Measurements from ENCODE around the gene TSKU.
"Not testable (repeated sequence)": the region's sequence is repeated elsewhere in the genome, so short reads cannot be mapped to it uniquely, and the experiment has no call there.

TSKU gene

GRCh38 chr11:76824980-76825725 lies 42.0 kb downstream of the TSKU start:
- no peak for DNase-seq (ENCODE audit: low spot score)

DNA sequence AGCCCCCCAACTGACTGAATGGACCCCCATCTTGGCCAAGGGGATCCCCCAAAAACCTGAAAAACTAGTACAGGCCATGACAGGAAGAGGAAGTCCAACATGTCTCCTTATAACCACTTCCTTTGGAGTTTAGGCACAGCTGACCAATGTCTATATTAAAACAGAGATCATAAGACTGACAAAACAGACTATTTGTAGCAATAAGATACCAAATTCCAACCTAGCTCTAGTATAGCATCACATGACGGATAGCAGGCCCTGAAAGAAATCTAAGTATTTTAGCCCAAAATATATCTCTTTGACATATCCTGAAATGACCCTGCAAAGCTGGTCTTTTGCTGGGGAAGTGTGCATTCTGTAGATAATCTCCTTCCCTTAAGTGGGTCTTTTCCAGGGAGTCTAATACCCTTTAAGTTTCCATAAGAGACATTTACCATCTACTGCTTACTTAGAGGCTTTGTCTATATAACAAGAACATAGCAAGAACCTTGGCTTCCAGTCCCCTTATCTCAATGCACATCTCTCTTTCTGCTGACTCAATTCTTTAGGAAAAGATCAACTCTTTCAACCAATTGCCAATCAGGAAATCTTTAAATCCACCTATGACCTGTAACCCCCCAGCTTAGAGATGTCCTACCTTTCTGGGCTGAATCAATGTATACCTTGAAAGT lies 42.7 kb downstream of the TSKU start:
- no peak for DNase-seq (ENCODE audit: low spot score)

DNA sequence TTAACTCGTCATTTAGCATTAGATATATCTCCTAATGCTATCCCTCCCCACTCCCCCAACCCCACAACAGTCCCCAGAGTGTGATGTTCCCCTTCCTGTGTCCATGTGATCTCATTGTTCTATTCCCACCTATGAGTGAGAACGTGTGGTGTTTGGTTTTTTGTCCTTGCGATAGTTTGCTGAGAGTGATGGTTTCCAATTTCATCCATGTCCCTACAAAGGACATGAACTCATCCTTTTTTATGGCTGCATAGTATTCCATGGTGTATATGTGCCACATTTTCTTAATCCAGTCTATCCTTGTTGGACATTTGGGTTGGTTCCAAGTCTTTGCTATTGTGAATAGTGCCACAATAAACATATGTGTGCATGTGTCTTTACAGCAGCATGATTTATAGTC lies 43.4 kb downstream of the TSKU start:
- not testable (repeated sequence) for DNase-seq (ENCODE audit: low spot score)

GRCh38 chr11:76827005-76827404 lies 43.8 kb downstream of the TSKU start:
- not testable (repeated sequence) for DNase-seq (ENCODE audit: low spot score)

DNA sequence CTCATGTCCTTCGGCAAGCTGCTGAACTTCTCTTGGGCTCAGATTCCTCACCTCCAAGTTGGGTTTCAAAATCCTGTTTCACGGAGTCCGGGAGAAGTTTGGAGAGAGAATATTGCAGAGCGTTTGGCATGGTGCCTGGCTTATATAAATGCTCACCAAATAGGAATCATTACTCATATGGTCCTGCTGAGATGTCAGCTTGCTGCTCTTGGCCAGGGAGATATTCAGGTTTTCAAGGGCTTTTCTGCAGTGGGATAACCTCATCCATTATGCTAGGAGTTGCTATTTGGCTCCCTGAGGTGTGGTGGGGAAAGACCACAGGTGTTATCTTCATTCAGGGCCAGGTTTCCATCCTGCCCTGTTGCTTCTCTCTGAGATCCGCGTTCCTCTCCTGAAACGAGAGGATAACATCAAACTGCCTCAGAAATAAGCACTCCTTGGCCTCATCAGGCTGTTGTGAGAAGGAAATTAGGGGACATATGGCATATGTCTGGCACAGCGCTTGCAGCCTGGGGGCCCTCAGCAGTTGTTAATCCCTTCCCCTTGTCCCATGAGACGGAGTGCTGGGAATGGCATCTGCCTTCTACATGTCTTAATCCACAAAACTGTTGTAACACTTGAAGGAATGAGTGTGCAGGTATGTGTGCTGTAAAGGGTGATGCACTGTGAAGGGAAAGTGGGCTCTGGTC lies 47.6 kb downstream of the TSKU start:
- no peak for DNase-seq (ENCODE audit: low spot score)

- DNase-seq (ENCODE audit: low spot score) = no peak
These were observed 48.6 kb downstream of the TSKU start for GRCh38 chr11:76831686-76832310.

DNA sequence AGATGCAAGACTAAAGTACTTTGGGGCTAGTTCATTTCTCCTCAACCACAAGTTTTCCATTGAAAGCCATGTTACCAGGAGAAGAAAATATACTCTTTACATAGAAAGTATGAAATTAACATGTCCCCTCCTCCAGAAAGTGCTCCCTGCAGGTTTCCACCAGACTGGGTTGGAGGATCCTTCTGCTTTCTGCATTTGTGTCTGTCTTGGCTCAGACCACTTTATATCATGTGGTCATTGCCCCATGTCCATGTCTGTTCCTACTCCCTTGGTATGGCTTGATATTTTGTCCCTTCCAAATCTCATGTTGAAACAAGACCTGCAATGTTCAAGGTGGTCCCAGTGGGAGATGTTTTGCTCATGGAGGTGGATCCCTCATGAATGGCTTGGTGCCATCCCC lies 49.2 kb downstream of the TSKU start:
- DNase-seq (ENCODE audit: low spot score) = no peak

GRCh38 chr11:76834151-76834550 lies 51.0 kb downstream of the TSKU start:
- DNase-seq (ENCODE audit: low spot score) = no peak

DNA sequence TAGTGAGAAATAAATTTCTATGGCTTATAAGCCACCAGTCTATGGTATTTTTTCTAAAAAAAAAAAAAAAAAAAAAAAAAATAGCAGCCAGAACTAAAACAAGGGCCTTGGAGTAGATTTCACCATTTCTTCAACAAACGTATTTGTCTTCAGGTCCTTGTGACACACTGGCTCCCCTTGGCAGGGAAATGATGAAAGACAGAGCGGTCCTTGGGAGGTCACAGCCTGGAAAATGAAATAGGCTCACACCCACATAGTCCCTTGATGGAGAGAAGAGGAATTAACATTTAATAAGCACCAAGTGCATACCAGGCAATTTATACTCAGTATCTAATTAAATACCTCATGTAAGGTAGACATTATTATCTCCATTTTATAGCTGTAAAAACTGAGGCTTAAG lies 51.9 kb downstream of the TSKU start:
- no peak for DNase-seq (ENCODE audit: low spot score)

- no peak for DNase-seq (ENCODE audit: low spot score)
These were observed 52.9 kb downstream of the TSKU start for GRCh38 chr11:76835928-76836612.

- DNase-seq (ENCODE audit: low spot score) = no peak
These were observed 53.6 kb downstream of the TSKU start for GRCh38 chr11:76836613-76837291.

GRCh38 chr11:76837696-76838677 lies 54.8 kb downstream of the TSKU start:
- DNase-seq (ENCODE audit: low spot score) = no peak

DNA sequence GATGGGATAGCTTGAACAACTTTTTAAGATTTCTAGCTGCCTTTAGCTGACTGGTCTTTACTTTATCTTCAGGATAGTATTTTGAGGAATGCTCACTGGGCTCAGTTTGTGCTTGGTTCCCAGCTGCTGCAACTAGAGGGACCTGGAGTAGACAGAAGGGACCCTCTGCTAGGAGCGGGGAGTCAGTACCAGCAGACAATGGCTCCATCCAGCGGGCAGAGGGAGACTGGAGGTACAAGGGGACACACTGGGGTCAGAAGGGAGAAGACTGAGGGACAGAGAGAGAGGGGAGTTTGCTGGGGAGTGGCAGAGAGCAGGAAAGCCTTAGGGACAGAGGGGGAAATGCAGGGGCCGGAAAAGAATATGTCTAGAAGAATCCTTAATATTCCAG lies 55.5 kb downstream of the TSKU start:
- DNase-seq (ENCODE audit: low spot score) = no peak

DNA sequence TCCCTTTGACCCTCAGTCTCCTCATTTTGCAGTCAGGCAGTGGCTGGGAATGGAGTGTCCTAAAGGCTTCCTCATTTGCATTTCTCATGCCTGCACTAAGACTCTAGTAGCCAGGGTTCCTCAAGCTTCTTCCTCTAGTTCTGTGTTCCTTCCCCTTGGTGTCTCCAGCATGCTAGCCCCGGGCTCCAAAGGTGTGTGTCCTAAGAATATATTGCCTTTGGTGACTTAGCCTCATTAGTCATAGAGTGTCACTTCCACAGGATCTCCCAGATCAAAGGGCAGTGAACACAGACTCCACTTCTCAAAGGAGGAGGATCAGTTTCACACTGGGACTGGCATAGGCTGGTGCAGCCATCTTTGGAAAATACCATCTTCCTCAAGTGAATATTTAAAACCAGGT lies 56.2 kb downstream of the TSKU start:
- peak; percentile 23 for DNase-seq (ENCODE audit: low spot score)

GRCh38 chr11:76841923-76842452 lies 58.8 kb downstream of the TSKU start:
- no peak for DNase-seq (ENCODE audit: low spot score)

DNA sequence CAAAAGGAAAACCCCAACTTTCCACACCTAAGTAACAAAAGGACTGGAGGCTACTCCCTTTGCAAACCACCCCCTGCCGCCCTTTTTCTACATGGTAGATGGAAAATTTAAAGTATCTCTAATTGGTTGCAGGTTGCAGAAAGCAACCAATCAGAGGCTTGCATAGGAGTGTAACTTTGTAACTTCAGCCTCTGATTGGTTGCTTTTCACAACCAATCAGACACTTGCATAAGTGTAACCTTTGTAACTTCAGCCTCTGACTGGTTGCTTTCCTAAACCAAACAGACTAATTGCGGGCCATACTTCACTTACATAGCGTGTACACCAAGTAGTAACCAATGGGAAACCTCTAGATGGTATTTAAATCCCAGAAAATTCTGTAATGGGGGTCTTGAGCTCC lies 60.8 kb downstream of the TSKU start:
- no peak for DNase-seq (ENCODE audit: low spot score)

DNA sequence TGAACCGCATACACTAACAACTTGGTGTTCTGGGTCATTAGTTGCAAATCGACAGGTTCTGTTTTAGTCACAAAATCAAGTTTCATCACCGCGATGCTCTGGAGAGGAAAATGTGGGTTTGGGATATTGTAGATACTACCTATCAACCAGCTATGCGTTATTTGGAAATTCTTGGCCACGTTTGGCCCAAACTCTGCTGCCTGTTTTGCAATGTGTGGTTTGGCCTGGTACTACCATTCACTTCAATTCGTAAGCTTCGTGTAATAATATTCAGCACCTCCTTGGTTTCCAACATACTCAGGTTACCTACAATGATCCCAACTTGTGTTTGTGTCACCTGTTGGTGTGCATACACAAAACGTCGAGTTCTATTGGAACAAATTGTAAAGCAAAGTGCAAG lies 61.4 kb downstream of the TSKU start:
- DNase-seq (ENCODE audit: low spot score) = no peak

DNA sequence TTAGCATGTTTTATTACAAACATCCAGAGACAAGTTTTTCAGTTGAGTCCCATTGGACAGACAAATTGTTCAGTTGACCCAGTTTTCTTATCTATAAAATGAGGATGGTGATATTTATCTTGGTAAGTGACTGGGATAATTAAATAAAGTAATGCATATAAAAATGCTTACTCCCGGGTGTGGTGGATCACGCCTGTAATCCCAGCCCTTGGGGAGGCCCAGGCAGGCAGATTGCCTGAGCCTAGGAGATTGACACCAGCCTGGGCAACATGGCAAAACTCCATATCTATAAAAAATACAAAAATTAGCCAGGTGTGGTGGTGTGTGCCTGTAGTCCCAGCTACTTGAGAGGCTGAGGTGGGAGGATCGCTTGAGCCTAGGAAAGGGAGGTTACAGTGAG lies 61.9 kb downstream of the TSKU start:
- DNase-seq (ENCODE audit: low spot score) = no peak

DNA sequence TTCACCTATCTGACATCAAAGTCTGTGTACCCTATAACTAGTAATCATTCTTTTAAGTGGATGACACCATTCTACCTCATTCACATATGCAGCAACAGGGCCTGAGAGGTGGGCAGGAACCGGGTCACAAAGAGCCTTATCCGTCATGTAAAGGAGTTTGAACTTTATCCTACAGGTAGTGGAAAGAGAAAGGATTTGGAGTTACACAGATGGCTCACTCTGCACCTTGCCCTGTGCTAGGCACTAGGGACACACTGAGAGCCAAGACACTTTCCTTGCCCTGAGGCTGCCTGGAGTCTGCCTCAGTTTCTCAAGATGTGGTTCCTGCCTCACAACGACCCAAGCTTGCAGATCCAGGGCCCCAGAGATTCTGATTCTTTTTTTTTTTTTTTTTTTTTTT lies 63.3 kb downstream of the TSKU start:
- no peak for DNase-seq (ENCODE audit: low spot score)
